UCSD-AML1 (cell line): ENCODE results near the gene SDS.

ENCODE experiments used
- DNase-seq: peaks from one replicate; lab custom pipeline; 2025; ENCODE audit not compliant: unreplicated experiment; lab: John Stamatoyannopoulos, UW

The SDS gene

DNA sequence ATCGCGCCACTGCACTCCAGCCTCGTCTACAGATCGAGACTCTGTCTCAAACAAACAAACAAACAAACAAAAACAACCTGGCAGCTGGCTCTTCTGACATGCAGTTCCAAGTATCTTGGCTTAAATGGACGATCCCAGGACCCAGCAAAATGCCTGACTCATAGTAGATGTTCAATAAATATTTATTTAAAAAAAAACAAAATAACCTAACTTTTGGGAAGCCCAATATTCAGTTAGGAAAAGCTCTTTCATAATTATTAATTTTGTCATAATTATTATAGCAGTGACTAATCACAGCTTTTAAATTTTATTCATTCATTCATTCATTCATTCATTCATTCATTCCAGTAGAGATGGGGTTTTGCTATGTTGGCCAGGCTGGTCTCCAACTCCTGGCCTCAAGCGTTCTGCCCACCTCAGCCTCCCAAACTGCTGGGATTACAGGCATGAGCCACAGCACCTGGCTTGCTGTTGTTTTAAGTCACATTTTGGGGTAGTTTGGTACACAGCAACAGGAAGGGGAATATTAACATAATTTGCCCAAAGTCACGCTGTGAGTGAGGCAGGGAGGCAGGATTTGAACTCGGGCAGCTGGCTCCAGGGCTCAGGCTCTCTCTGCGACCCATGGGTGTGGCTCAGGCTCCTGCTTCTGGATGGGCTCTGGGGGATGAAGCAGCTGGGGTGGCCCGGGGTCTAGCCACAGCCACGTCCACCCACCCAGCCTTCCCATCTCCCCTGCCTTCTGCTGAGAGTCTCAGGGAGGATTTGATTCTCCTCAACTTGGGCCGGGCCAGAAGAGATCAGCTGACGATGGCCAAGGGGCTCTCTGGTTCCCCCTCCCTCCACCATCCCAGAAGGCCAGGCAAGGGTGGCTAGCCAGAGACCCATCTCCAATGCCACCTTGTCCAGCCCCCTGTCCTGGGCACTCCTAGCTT is 2.4 kb downstream of the SDS start:
- no peak for DNase-seq

DNA sequence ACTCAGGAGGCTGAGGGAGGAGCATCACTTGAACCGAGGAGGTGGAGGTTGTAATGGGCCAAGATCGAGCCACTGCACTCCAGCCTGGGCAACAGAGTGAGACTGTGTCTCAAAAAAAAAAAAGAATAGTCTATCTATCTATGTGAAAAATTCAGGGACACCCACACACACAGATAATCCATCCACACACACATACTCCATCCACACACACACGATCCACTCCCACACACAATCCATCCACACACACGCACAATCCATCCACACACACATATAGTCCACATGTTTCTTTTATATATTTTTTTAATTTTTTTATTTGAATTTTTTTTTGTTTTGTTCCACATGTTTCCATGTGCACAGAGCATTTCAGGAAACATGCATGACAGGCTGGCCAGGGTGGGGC is 3.3 kb downstream of the SDS start:
- no peak for DNase-seq

DNA sequence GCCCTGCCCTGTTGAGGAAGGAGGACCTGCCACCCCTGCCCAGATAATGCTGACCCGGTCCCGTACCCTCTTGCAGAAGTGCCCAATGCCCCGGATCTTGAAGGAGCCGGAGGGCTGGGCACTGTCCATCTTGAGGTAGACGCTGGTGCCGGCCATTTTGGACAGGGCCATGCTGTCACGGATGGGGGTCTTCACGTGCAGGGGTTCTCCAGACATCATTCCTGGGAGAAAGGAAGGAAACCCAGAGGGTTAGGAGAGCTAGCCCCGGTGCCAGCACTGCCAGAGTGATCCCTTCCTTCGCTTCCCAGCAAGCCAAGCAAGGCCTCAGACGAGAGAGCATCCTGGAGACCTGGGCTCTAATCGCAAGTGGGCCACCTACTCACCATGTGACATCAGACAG is 4.2 kb downstream of the SDS start:
- DNase-seq = no peak

DNA sequence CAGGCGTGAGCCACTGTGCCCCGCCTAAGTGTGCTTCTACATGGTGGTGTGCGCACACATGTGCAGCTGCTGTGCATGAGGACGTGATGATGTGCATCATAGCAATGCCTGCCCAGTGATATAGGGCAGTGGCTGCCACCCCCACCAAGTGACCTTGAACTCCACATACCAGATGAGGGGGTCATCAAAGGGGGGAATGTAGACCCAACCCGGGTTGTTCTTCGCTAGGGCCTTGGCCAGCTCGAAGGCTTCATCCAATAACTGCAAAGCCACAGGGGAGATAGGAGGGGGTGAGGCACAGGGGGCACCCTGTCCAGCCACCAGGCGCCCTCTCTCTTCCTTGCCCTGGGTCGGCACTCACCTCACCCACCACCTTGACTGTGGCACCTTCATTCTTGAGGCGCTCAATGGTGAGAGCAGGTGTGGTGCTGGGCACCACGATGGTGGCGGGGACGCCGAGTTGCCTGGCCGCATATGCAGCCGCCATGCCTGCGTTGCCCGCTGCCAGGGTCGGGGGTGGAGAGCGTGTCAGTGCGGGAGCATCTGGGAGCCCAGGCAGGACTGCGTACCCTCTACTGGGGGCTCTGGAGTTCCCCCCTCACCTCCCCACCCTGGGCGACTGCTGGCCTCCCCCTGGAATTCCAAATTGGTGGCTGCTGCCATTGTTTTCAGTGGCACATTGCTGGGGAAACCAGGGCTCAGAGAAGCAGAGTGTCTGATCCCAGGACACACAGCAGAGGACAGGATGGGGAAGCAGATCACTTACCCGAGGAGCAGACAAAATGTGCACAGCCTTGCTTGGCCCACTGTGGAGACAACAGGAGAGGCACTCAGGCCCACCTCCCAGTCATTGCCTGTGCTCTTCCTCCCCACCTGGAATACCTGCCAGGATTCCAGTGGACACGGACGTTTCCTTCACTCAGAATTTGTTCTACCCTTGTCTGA is 5.1 kb downstream of the SDS start:
- no peak for DNase-seq

DNA sequence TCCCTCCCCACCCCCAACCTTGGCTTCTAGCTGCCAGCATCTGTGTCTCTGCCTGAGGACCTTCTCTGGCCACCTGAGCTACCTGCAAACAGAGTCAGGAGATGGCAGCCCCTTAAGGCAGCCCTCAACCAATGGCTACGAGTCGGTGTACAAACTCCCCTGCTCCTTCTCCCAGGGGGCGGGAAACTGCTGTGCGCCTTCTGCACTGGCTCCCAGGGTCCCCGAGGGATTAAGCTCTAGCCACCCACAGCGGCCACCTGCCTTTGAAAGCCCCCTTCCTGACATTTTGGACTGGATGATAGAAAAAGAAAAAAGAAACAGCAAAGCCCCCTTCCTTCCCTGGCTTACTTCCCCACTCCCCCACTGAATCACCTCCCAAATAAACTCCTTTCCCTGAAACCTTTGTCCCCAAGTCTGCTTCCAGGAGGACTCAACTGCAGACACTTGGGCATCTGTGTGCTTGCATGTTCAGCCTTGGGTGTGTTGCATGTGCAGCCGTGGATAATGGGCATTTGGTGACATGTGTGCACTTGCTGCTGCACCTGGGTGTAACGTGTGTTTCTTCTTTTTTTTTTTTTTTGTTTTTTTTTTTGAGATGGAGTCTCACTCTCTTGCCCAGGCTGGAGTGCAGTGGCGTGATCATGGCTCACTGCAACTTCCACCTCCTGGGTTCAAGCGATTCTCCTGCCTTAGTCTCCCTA is 6.0 kb downstream of the SDS start:
- no peak for DNase-seq

DNA sequence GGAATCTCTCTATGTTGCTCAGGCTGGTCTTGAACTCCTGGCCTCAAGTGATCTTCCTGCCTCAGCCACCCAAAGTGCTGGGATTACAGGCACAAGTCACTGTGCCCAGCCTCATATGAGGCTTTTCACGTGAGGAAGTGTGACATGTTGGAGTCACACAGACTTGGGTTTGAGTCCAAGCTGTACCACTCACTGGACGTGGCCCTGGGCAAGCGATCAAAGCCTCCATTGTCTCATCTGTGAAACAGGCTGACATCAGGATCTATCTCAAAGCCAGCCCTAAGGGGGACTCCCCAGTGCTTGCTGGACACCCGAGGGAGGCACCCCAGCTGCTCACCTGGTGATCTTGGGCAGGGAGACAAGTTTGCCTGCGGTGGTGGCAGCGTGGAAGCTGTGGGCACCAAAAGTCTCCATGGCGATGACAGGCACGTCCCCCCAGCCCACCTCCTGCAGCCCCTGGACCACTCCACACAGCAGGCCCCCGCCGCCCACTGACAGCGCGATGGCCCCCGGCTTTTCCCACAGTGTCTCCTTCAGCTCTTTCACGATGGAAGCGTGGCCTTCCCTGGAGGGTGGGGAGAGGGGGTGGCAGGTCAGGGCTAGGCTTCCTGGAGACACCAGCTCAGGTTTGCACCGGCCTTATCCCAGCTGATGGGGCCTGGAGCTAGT is 6.7 kb downstream of the SDS start:
- DNase-seq = no peak

DNA sequence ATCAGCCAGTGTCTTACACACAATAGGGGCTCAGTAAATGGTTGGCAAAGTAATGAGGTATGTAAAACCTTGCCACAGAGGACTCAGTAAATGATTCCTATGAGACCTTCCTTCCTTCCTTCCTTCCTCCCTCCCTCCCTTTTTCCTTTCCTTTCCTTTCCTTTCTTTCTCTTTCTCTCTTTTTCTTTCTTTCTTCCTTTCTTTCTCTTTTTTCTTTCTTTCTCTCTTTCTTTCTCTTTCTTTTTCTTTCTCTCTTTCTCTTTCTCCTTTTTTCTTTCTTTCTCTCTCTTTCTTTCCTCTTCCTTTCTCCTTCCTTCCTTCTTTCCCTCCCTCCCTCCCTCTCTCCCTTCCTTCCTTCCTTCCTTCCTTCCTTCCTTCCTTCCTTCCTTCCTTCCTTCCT is 7.5 kb downstream of the SDS start:
- no peak for DNase-seq

DNA sequence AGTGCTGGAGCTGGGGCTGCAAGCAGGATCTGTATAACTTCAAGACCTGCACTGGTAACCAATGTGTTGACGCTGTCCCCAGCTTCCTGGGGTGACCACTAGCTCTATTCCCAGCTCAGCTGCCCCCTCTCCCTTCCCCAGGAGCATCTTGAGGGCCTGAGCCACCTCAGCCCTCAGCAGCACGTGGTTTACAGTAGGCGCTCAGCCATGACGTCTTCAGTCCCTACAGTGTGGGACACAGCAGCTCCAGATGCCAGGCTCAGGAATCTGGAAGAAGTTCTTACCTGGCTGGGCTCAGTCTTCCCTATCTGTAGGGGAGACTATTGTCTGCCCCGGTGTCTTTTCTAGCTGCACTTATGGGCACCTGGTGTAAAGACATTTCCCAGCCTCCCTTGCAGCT is 8.6 kb downstream of the SDS start:
- DNase-seq = no peak

DNA sequence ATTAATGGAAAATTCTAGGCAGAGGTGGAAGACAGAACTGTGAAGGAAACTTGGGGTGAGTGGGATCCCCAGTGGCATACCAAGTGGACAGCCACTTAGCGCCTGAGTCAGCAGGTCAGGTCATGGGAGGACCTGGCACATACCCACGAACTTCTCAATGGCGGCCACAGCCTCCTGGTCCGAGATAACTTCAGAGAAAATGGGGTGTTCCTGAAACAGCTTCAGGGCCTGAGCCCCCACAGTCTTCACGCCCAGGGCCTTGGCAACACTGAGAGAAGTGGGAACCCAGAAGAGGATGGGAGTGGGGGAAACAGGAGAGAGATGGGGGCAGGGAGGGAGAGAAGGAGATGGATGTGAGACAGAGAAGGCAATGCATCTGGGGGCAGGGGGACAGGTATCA is 9.9 kb downstream of the SDS start:
- no peak for DNase-seq

DNA sequence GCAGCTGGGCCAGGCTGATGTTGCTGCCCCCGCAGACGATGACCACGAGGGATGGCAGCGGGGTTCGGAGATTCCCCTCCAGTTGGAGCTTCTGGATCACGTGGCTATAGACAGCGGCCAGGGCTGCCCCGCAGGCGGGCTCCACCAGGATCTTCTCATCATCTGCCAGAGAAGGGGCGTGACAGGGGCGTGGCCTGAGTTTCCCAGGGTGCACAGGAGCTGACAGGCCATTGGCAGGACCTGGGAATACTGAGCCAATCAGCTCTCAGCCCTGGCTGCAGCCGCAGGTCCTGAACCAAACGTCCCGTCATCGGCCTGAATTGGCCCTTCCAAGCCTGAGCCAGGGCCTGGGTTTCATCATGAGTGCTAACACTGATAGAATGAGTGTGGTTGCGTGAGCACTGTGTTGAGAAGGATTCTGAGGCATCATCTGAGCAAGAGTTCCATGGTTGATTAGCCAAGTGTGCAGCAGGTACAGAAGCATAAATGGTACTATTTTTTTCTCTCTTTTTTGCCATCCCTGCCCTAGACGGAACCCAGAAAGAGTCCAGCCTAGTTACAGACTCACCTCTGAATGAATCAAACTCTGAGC is 10.6 kb downstream of the SDS start:
- DNase-seq = no peak

DNA sequence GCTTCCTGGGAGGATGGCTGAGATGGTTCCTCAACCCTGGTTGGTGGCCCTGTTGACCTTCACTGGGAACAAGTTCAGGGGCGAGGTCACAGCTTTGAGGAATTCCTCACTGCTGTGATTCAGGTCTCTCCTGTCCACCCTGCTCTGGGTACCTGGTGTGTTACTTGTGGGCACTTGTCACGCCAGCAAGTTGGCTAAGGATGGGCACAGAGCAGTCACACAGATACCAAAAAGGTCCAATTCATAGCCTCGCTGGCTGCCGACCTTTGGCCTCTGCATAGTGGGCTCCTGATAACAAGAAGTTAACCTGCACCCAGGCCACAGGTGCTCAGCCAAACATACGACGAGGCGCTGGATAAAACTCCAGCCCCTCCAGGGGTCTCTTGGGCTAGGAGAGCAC is 11.2 kb downstream of the SDS start:
- DNase-seq = no peak

DNA sequence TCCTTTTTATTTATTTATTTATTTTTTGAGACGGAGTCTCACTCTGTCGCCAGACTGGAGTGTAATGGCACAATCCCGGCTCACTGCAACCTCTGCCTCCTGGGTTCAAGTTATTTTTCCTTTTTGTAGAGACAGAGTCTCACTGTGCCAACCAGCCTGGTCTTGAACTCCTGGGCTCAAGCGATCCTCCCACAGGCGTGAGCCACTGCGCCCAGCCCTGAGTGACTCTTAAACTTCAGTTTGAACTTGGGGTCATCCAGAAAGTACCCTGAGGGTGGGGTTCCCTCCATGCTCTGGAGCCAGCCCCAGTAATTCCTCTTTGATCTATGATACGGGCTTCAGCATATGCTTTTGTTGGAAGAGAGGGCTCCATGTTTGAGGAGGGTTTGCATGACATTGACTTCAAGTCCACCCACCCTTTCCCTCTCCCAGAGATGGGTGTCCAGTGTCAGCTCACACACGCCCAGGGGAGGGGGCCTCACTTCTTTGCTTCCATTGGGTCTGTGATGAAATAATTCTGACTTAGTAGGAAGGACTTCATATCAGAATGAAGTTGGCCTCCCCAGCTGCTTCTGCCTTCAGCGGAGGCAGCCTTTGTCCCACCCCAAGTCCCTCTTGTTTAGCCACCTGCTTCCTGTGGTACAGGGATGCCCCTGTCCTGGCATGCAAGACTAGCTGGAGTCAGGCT is 11.9 kb downstream of the SDS start:
- DNase-seq = no peak

DNA sequence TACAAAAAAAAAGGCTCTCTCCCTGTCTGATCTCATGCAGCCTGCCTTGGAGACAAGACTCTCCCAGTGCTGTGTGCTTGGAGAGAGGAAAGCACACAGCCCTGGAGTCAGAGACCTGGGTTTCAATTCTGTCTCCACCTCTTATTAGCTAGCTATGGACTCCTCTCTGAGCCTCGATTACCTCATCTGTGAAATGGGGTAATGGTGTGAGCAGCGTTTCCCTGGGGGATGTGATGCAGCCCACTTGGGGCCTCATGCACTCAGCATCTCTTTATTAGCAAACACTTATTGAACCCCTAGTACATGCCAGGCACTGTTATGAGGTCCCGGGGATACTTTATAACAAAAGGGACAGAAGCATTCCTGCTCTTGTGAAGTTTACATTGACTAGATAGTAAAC is 12.5 kb downstream of the SDS start:
- no peak for DNase-seq

DNA sequence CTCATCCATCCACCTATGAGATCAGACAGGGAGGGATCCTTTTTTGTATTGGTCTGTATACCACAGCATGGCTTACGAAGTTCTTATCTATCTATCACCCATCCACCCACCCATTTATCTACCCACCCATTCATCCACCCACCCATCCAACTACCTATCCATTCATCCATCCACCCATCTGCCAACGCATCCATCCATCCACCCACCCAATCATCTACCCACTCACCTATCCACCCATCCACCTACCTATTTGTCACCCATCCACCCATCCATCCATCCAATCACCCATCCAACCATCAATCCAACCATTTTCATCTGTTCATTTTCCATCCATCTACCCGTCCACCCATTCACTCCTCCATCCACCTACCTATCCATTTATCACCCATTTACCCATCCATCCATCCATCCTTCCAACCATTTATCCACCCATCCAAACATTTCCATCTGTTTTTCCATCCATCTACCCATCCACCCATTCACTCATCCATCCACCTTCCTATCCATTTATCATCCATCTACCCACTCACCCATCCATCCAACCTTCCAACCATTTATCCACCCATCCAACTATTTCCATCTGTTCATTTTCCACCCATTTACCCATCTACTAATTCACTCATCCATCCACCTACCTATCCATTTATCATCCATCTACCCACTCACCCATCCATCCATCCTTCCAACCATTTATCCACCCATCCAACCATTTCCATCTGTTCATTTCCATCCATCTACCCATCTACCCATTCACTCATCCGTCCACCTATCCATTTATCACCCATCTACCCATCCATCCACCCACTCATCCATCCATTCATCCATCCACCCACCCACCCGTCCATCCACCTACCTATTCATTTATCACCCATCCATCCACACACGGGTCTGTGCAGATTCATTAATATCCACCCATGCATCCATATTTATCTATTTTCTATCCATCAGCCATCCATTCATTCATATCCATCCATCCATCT is 13.3 kb downstream of the SDS start:
- no peak for DNase-seq

DNA sequence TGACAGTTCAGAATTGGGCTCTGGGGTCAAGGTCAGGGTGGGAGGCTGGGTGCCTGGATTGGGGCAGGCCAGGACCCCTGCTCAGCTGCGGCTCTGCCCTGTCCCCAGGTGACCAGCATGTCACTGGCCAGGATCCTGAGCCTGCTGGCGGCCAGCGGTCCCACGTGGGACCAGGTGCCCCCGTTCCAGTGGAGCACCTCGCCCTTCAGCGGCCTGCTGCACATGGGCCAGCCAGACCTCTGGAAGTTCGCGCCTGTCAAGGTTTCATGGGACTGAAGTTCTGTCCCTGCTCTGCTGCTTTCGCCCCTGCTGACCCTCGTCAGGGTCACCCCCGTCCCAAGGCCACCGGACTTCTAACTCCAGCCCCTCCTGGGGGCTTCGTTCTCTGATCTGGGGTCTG is 15.3 kb downstream of the SDS start:
- DNase-seq = no peak

DNA sequence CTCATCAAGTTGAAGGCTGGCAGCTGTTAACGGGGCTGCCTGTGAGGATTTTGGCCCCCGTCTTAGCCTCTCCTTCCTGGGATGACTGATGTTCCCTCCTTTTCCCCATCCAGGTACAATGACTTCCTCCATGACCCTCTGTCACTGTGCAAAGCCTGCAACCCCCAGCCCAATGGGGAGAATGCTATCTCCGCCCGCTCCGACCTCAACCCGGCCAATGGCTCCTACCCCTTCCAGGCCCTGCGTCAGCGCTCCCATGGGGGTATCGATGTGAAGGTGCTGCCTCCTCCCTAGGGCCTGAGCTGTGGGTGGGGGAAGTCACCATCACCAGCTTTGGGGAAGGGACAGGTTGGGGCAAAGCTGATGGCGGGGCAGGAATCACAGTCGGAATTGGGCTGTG is 16.1 kb downstream of the SDS start:
- no peak for DNase-seq

DNA sequence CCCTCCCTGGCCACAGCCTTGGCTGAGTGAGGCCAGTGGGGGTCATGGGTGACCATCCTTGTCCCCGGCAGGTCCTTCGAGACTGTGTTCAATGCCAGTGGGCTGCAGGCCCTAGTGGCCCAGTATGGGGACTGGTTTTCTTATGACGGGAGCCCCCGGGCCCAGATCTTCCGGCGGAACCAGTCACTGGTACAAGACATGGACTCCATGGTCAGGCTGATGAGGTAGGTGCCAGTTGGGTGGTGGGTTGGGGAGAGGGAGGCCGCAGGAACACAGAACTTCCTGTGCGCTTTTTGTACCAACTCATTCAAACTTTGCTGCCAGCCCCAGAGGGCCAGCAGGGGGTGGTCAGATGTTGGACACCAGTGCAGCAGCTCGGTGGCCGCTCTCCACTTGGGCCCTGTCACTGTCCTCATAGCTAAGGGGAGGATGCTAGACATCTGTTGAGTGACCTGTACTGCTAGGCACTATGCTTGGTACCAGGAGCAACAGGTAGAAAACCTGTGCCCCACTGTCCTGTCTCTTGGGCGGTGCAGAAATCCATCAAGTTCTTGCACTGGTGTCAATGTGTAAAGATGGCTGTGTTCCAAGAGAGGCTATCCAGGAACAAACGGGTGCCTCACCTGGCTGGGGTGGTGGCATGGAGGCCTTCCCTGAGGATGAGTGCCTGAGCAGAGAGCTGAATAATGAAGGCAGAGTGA is 16.7 kb downstream of the SDS start:
- DNase-seq = no peak

DNA sequence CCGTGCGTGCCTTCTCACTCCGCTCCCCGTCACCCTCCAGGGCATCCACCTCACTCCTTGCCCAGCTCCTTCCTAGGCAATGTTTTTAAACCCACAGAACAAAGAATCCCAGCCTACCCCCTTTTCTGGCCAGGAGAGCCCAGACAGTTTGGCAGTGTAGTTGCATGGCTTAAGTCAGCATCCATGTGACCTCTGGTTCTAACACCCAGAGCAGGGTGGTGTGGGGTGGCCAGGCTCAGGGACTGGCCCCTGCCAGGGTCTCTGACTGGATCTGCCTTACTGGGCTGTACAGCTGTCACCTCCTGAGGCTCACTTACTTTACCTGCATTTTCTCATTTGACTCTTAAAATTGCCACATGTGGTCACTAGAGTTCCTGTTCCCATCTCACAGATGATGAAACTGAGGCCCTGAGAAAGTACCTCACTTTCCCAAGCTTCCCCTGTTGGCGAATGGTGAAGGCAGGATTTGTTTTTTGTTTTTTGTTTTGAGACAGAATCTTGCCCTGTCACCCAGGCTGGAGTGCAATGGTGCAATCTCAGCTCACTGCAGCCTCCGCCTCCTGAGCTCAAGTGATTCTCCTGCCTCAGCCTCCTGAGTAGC is 18.3 kb downstream of the SDS start:
- DNase-seq = no peak
